ENCODE measurements around the gene DOK5.

DOK5 gene

DNA sequence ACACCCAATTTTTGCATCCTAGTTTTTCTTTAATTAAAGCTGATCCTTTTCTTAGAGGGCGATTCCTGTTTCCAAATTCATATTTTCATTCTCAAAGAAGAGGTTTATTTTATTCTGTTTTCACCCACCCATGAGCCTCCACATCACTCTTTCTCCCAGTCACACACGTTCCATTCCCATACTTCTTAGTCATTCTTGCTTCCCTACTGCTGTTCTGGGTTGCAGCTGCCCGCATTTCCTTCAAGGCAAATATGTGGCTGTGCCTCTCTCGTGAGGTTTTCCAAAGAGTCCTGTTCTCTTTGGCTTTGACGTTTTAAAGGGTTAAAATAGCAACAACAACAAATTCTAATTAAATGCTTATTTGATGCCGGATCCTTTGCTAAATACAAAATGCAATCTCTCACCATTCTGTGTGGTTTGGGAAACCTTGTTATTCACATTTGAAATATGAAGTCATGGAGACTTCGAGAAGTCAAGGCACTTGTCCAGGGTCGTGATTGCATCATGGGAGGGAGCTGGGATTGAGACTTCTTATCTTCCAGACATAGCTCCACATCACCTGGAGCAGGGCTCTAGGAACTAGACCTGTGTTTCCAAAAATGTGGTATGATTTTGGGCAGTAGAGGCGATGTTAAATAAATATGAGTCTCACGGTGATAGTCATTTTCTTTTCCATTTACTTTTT lies 126.6 kb downstream of the DOK5 start:
- TF ChIP-seq EZH2phosphoT487 (IDR thresholded peaks at IDR 0.05; ENCODE audit: low read length), result no peak
- peaks cover 30% of the 10 kb centered on the region for H3K4me1 ChIP-seq (ENCODE audit: low read length)
- H4K20me1 ChIP-seq (ENCODE audit: insufficient read depth, low read length), result no peaks in the 10 kb centered on the region
- H3K27me3 ChIP-seq (replicated peaks; ENCODE audit: insufficient read depth, low read length), result no peaks in the 10 kb centered on the region
- DNase-seq, result no peak
- no peaks in the 10 kb centered on the region for H3K9me2 ChIP-seq (replicated peaks; ENCODE audit: insufficient read depth, low read length)
- H2AFZ ChIP-seq (ENCODE audit: low read length), result no peak overlapping the region
- peaks cover 5% of the 10 kb centered on the region; the same call in 1 of the 2 replicates for H3F3A ChIP-seq (ENCODE audit: insufficient read depth, low read length)
- H3K9me3 ChIP-seq (replicated peaks; ENCODE audit: insufficient read depth, low read length), result no peaks in the 10 kb centered on the region
- no peak overlapping the region for H3K27ac ChIP-seq (ENCODE audit: low read length)
- no peak overlapping the region for H3K4me3 ChIP-seq (ENCODE audit: low read length)
- H3K36me3 ChIP-seq (replicated peaks; ENCODE audit: insufficient read depth, low read length), result no peaks in the 10 kb centered on the region
- no peak overlapping the region for H3K9ac ChIP-seq (ENCODE audit: low read length)
- no peak overlapping the region for H3K4me2 ChIP-seq (ENCODE audit: low read depth, low read length)
- no peaks in the 10 kb centered on the region for H3K79me2 ChIP-seq (ENCODE audit: low read length)

- TF ChIP-seq CTCF (IDR thresholded peaks at IDR 0.05; ENCODE audit: low read length), result no peak
- no peak for TF ChIP-seq EZH2 (optimal IDR thresholded peaks at IDR 0.05; ENCODE audit: low read depth, low read length)
- no peak for TF ChIP-seq EZH2phosphoT487 (IDR thresholded peaks at IDR 0.05; ENCODE audit: low read length)
- Histone ChIP-seq H3K9ac (ENCODE audit: low read length) (no peak overlapping the region), H3K9me2 (replicated peaks; ENCODE audit: insufficient read depth, low read length) (no peaks in the 10 kb centered on the region), H3K79me2 (ENCODE audit: low read length) (no peaks in the 10 kb centered on the region), H3F3A (ENCODE audit: insufficient read depth, low read length) (no peaks in the 10 kb centered on the region; the same call in 1 of the 2 replicates), H3K27me3 (replicated peaks; ENCODE audit: insufficient read depth, low read length) (no peaks in the 10 kb centered on the region), H3K4me3 (ENCODE audit: low read length) (no peak overlapping the region), H4K20me1 (ENCODE audit: insufficient read depth, low read length) (no peaks in the 10 kb centered on the region), H2AFZ (ENCODE audit: low read length) (no peak overlapping the region), H3K9me3 (replicated peaks; ENCODE audit: insufficient read depth, low read length) (no peaks in the 10 kb centered on the region), H3K27ac (ENCODE audit: low read length) (no peak overlapping the region), H3K36me3 (replicated peaks; ENCODE audit: insufficient read depth, low read length) (no peaks in the 10 kb centered on the region), H3K4me1 (ENCODE audit: low read length) (peaks cover 26% of the 10 kb centered on the region), H3K4me2 (ENCODE audit: low read depth, low read length) (no peak overlapping the region)
- DNase-seq, result no peak
Measured at GRCh38 chr20:54605319-54605718, 129.9 kb downstream of the DOK5 start.

DNA sequence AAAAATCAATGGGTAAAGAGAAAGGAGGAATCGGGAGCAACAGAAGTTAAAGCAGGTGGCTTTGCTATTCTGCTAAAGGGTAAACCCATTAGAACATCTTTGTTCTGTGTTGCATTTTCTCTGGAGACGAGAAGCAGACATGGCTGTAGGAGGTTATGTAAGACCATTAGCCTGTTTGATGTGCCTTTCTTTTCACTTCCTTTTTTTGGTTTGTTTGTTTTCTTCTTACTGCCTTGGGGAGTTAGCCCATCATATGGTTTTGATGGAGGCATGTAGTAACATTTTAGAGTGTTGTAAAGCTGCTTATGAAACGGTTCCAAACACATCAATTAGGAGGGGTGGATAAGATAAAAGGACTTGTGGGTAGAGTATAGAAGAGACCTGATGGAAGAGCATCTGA lies 131.0 kb downstream of the DOK5 start:
- DNase-seq, result no peak
- H3K27ac ChIP-seq (ENCODE audit: low read length), result peak overlapping the region; percentile 2; the same call in 1 of the 2 replicates

DNA sequence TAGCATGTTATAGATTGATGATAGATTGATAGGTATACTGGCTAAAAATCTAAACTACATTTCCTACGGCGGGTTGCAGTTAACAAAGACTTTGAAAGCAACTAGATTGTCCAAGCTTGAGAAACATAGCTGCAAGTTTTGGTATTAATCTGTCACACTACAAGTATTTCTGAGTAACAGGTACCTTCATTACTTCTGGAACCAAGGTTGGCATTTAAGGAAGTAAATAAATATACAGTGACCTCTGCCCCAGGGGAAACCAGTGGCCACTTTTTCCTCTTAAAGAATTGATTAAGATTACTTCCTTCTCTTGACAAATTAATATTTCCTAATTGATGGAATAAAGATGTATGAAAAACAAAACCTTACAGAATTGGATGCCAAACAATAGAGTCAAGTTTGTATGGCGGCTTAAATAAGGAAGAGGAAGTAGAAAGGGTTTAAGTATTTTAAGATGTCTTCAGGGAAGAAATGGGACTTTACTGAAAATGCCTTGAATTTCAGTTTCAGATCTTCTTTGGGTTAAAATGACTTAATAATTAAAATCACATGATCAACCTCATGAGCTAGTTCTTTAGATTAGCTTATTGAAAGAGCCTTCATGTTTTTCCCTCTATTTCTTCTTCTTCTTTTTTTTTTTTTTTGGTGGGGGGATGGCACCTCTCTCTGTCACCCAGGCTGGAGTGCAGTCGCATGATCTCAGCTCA lies 132.8 kb downstream of the DOK5 start:
- DNase-seq, result no peak
- H3K9ac ChIP-seq (ENCODE audit: low read length), result no peak overlapping the region
- H4K20me1 ChIP-seq (ENCODE audit: insufficient read depth, low read length), result no peaks in the 10 kb centered on the region
- H3K27me3 ChIP-seq (replicated peaks; ENCODE audit: insufficient read depth, low read length), result no peaks in the 10 kb centered on the region
- no peaks in the 10 kb centered on the region for H3K9me2 ChIP-seq (replicated peaks; ENCODE audit: insufficient read depth, low read length)
- H3F3A ChIP-seq (ENCODE audit: insufficient read depth, low read length), result no peaks in the 10 kb centered on the region; the same call in 1 of the 2 replicates
- no peaks in the 10 kb centered on the region for H3K9me3 ChIP-seq (replicated peaks; ENCODE audit: insufficient read depth, low read length)
- H3K4me2 ChIP-seq (ENCODE audit: low read depth, low read length), result peak overlapping the region; percentile 35; the same call in 1 of the 2 replicates
- no peak overlapping the region for H3K27ac ChIP-seq (ENCODE audit: low read length)
- no peaks in the 10 kb centered on the region for H3K79me2 ChIP-seq (ENCODE audit: low read length)
- no peak for TF ChIP-seq CTCF (IDR thresholded peaks at IDR 0.05; ENCODE audit: low read length)
- TF ChIP-seq EZH2 (optimal IDR thresholded peaks at IDR 0.05; ENCODE audit: low read depth, low read length), result no peak
- TF ChIP-seq EZH2phosphoT487 (IDR thresholded peaks at IDR 0.05; ENCODE audit: low read length), result no peak
- no peaks in the 10 kb centered on the region for H3K36me3 ChIP-seq (replicated peaks; ENCODE audit: insufficient read depth, low read length)
- H2AFZ ChIP-seq (ENCODE audit: low read length), result peak overlapping the region; percentile 56; the same call in 1 of the 2 replicates
- H3K4me3 ChIP-seq (ENCODE audit: low read length), result no peak overlapping the region
- peaks cover 26% of the 10 kb centered on the region for H3K4me1 ChIP-seq (ENCODE audit: low read length)

More for the DNA sequence above, 131.0 kb downstream of the DOK5 start:
- Histone ChIP-seq H3K4me3 (ENCODE audit: low read length) (no peak overlapping the region), H3K79me2 (ENCODE audit: low read length) (no peaks in the 10 kb centered on the region), H3K9ac (ENCODE audit: low read length) (no peak overlapping the region), H3K36me3 (replicated peaks; ENCODE audit: insufficient read depth, low read length) (no peaks in the 10 kb centered on the region), H3K9me3 (replicated peaks; ENCODE audit: insufficient read depth, low read length) (no peaks in the 10 kb centered on the region), H3K27me3 (replicated peaks; ENCODE audit: insufficient read depth, low read length) (no peaks in the 10 kb centered on the region), H3F3A (ENCODE audit: insufficient read depth, low read length) (no peaks in the 10 kb centered on the region; the same call in 1 of the 2 replicates), H3K9me2 (replicated peaks; ENCODE audit: insufficient read depth, low read length) (no peaks in the 10 kb centered on the region), H3K4me1 (ENCODE audit: low read length) (peaks cover 26% of the 10 kb centered on the region), H2AFZ (ENCODE audit: low read length) (peak overlapping the region; percentile 27; the same call in 1 of the 2 replicates), H3K4me2 (ENCODE audit: low read depth, low read length) (0 out of 2 replicates have a peak overlapping the region, but pooled peaks have one; percentile 18), H4K20me1 (ENCODE audit: insufficient read depth, low read length) (no peaks in the 10 kb centered on the region)
- no peak for TF ChIP-seq EZH2 (optimal IDR thresholded peaks at IDR 0.05; ENCODE audit: low read depth, low read length)
